Measurements from ENCODE around the gene SPATS2. TPM values are rescaled to one million over a fixed set of nuclear protein-coding genes. Genes with fewer than 3 reads are reported as not detected.

The SPATS2 gene
- total and polyA plus RNA-seq, 3 donors from 2014 or later: 47.1 to 67.5 (median 65.0) TPM

DNA sequence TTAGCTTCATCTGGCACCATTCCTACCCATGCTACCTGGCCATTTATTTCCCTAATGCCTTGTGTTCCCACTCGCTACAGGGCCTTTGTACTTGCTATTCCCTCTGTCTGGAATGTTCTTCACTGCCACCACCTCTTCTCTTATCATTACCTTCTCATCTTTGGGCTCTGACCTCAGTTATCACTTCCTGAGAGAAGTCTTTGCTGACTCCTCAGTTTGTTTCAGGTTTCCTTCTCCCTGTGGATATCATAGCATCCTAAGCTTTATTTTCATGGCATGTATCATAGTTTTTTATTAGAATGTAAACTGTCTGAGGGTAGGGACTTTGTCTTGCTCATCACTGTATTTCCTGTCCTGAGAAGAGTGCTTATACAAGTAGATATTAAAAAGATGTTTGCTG is 29.7 kb downstream of the SPATS2 start:
- H3K9me3 ChIP-seq: no peaks in the 10 kb centered on the region
- 94 to 96% methylated on average over 1 of the region's 1 CpG for WGBS, 2 donors
- no peak for DNase-seq
- TF ChIP-seq POLR2A (IDR thresholded peaks at IDR 0.05): no peak
- TF ChIP-seq, protein P1, sequence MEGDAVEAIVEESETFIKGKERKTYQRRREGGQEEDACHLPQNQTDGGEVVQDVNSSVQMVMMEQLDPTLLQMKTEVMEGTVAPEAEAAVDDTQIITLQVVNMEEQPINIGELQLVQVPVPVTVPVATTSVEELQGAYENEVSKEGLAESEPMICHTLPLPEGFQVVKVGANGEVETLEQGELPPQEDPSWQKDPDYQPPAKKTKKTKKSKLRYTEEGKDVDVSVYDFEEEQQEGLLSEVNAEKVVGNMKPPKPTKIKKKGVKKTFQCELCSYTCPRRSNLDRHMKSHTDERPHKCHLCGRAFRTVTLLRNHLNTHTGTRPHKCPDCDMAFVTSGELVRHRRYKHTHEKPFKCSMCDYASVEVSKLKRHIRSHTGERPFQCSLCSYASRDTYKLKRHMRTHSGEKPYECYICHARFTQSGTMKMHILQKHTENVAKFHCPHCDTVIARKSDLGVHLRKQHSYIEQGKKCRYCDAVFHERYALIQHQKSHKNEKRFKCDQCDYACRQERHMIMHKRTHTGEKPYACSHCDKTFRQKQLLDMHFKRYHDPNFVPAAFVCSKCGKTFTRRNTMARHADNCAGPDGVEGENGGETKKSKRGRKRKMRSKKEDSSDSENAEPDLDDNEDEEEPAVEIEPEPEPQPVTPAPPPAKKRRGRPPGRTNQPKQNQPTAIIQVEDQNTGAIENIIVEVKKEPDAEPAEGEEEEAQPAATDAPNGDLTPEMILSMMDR (IDR thresholded peaks at IDR 0.05): no peak
- H3K4me3 ChIP-seq: no peak overlapping the region
- no peaks in the 10 kb centered on the region for H3K4me1 ChIP-seq
- intact Hi-C loops (cut with DNase I; ENCODE audit: low total_unique reads): no loop called here
- no peaks in the 10 kb centered on the region for H3K27me3 ChIP-seq
- no peak overlapping the region for H3K27ac ChIP-seq
- H3K36me3 ChIP-seq (ENCODE audit: low read depth, missing control alignments): no peaks in the 10 kb centered on the region

DNA sequence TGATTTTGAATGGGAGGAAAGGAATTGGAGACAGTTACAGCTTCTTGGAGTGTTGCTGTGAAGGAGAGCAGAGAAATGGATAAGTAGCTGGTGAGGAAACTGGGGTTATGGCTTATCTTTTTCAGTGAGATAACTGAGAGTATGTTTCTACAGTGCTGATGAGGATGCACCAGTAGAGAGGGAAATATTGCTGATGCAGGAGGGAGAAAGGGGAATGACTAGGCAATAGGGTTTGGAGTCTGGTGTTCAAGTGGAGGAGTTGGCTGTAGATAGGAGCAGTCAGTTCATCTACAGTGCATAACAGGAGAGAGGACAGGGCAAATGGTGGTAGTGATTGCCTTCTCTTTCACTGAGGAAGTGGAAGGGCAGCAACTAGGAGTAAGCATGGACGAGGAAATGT is 33.0 kb downstream of the SPATS2 start:
- 88 to 92% methylated on average over 1 of the region's 1 CpG for WGBS, 2 donors
- H3K4me3 ChIP-seq: no peak overlapping the region
- no peak for DNase-seq
- H3K27ac ChIP-seq: no peak overlapping the region
- H3K4me1 ChIP-seq: no peaks in the 10 kb centered on the region
- H3K9me3 ChIP-seq: no peaks in the 10 kb centered on the region
- no peak for TF ChIP-seq POLR2A (IDR thresholded peaks at IDR 0.05)
- TF ChIP-seq, protein P1 (IDR thresholded peaks at IDR 0.05): no peak
- H3K27me3 ChIP-seq: no peaks in the 10 kb centered on the region
- H3K36me3 ChIP-seq (ENCODE audit: low read depth, missing control alignments): no peaks in the 10 kb centered on the region
- intact Hi-C loops (cut with DNase I; ENCODE audit: low total_unique reads): no loop called here

DNA sequence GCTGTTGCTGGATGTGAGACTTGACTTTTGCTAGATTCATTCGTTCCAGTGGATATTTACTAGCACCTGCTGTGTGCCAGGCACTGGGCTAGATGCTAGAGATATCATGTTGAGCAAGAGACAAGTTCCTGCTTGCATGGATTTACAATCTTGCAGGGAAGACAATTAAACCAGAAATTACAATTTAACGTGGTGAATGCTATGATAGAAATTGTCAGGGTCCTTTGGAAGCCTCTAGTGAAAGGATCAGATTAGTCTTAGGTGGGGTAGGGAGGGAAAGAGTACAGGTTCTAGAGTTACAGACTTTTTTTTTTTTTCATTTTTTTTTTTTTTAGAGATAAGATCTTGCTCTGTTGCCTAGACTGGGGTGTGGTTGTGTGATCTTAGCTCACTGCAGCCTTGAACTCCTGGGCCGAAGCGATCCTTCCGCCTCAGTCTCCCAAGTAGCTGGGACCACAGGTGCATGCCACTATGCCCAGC is 36.7 kb downstream of the SPATS2 start:
- Histone ChIP-seq H3K27ac (no peak overlapping the region), H3K4me1 (no peaks in the 10 kb centered on the region), H3K36me3 (ENCODE audit: low read depth, missing control alignments) (no peaks in the 10 kb centered on the region), H3K4me3 (no peak overlapping the region), H3K9me3 (no peaks in the 10 kb centered on the region), H3K27me3 (no peaks in the 10 kb centered on the region)
- WGBS, 2 donors: 77 to 79% methylated on average over 5 of the region's 5 CpGs
- intact Hi-C loops (cut with DNase I; ENCODE audit: low total_unique reads): no loop called here
- no peak for TF ChIP-seq POLR2A (IDR thresholded peaks at IDR 0.05)
- TF ChIP-seq, protein P1 (IDR thresholded peaks at IDR 0.05): no peak
- no peak for DNase-seq

DNA sequence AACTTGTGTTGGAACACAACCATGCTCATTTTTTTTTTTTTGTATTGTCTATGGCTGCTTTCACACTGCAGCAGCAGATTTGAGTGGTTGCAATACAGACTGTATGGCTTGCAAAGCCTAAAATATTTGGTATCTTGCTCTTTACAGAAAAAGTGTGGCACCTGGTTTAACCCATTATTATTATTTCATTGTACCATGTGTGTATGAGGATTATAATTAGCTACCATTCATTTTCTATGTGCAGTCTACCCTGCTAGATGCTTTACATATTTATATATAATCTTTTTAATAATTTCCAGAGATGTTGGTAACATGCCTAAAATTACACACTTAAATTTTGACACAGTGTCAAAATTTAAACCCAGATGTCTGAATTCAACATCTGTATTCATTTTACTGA is 37.7 kb downstream of the SPATS2 start:
- Histone ChIP-seq H3K36me3 (ENCODE audit: low read depth, missing control alignments) (no peaks in the 10 kb centered on the region), H3K4me1 (no peaks in the 10 kb centered on the region), H3K27me3 (no peaks in the 10 kb centered on the region), H3K4me3 (no peak overlapping the region), H3K9me3 (no peaks in the 10 kb centered on the region), H3K27ac (no peak overlapping the region)
- no peak for TF ChIP-seq POLR2A (IDR thresholded peaks at IDR 0.05)
- TF ChIP-seq, protein P1 (IDR thresholded peaks at IDR 0.05): no peak
- DNase-seq: no peak
- intact Hi-C loops (cut with DNase I; ENCODE audit: low total_unique reads): no loop called here

DNA sequence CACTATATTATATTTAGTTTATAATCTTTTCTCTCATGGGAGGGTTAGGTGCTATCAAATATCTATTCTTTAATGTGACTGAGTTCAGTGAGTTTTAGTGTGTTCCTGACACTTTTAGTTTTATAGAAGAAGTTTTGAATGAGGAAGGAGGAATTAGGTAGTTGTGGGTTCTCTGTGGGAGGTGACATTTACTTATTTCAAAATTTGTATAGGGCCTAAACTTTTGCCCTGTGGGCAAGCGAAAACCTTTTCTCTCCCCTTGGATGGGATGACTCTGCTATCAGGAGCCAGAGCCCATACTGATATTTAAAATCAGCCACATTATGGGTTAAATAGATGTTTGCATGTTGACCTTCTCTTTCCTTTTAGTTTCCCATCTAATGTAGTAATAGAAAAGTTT is 43.6 kb downstream of the SPATS2 start:
- no peak for DNase-seq
- no peaks in the 10 kb centered on the region for H3K36me3 ChIP-seq (ENCODE audit: low read depth, missing control alignments)
- H3K9me3 ChIP-seq: no peaks in the 10 kb centered on the region
- intact Hi-C loops (cut with DNase I; ENCODE audit: low total_unique reads): no loop called here
- TF ChIP-seq POLR2A (IDR thresholded peaks at IDR 0.05): no peak
- TF ChIP-seq, protein P1 (IDR thresholded peaks at IDR 0.05): no peak
- WGBS, 2 donors: 77 to 83% methylated on average over 1 of the region's 1 CpG
- H3K27ac ChIP-seq: no peak overlapping the region
- no peaks in the 10 kb centered on the region for H3K27me3 ChIP-seq
- H3K4me1 ChIP-seq: no peaks in the 10 kb centered on the region
- H3K4me3 ChIP-seq: no peak overlapping the region

Measured in testis (tissue), 3 donors.